ENCODE data around the gene PROS1. TPM values are rescaled to one million over a fixed set of nuclear protein-coding genes. Genes with fewer than 3 reads are reported as not detected.

PROS1 gene
- polyA plus RNA-seq, 1 donor from 2014 or later = 2.8 TPM

DNA sequence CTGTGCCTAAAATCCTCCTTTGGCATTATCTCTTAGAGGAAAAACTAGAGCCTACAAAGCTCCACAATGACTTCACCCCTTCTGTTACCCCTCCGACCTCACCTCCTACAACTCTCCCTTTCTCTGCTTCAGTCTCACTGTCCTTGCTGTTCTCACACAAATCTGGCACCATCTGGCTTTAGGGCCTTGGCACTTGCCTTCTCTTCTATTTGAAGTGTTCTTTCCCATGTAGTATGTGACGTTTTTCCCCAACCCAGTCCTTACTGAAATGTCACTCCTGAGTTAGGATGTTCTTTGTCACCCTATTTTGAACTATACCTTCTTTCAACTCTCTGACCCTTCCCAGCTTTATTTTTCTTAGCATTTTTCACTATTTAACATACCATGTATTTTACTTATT is 46.0 kb upstream of the PROS1 start:
- TF ChIP-seq POLR2AphosphoS5 (IDR thresholded peaks at IDR 0.05) (no peak), RAD21 (conservative IDR thresholded peaks at IDR 0.05) (no peak), SMC3 (conservative IDR thresholded peaks at IDR 0.05; ENCODE audit: poor library complexity) (no peak), MXI1 (conservative IDR thresholded peaks at IDR 0.05; ENCODE audit: poor library complexity, severe bottlenecking) (no peak), EZH2 (IDR thresholded peaks at IDR 0.05; ENCODE audit: borderline replicate concordance, insufficient read depth, low read length, poor library complexity, severe bottlenecking) (no peak), TAF1 (IDR thresholded peaks at IDR 0.05; ENCODE audit: low read depth) (no peak), REST (IDR thresholded peaks at IDR 0.05; ENCODE audit: borderline replicate concordance) (no peak)
- no peaks in the 10 kb centered on the region for H4K20me1 ChIP-seq (ENCODE audit: insufficient read depth)
- no peak overlapping the region for H3K9ac ChIP-seq (ENCODE audit: low read length)
- no peaks in the 10 kb centered on the region for H3K9me2 ChIP-seq (ENCODE audit: insufficient read depth, low read length)
- H3K79me2 ChIP-seq (replicated peaks; ENCODE audit: insufficient read depth, low read length) = no peaks in the 10 kb centered on the region
- H3K4me3 ChIP-seq (ENCODE audit: low read length) = no peak overlapping the region
- no peak overlapping the region for H3K4me2 ChIP-seq (ENCODE audit: low read length)
- no peaks in the 10 kb centered on the region for H3K27me3 ChIP-seq (ENCODE audit: insufficient read depth, low read depth, low read length)
- H3F3A ChIP-seq (ENCODE audit: insufficient read depth, low read length, poor library complexity, severe bottlenecking) = no peaks in the 10 kb centered on the region
- no peaks in the 10 kb centered on the region for H3K36me3 ChIP-seq (ENCODE audit: insufficient read depth, low read length)
- no peaks in the 10 kb centered on the region for H3K9me3 ChIP-seq (ENCODE audit: low read length)
- H2AFZ ChIP-seq (ENCODE audit: low read depth, low read length) = no peak overlapping the region
- H3K27ac ChIP-seq (ENCODE audit: low read length) = no peak overlapping the region

DNA sequence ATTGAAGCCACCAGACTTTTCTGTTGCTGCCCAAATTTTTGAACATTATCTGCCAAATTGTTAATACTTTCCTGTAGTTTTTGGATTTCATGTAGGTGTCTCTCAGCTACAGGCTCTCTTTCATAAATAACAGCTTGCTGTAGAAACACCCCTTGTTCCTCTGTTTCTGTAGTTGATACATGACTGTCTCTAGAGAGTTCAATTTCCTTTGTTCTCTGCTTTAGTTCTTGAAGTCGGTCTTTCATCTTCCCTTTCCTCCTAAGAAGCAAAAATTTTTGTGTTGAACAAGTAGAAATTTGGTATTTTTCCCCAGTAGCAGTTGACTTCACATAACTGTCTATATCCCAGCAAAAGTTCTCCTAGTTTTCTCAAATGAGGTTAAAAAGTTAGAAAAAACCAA is 41.3 kb upstream of the PROS1 start:
- Histone ChIP-seq H4K20me1 (ENCODE audit: insufficient read depth) (no peaks in the 10 kb centered on the region), H3K27ac (ENCODE audit: low read length) (no peak overlapping the region), H2AFZ (ENCODE audit: low read depth, low read length) (no peak overlapping the region), H3K9ac (ENCODE audit: low read length) (no peak overlapping the region), H3K9me2 (ENCODE audit: insufficient read depth, low read length) (no peaks in the 10 kb centered on the region), H3K4me2 (ENCODE audit: low read length) (no peak overlapping the region), H3K27me3 (ENCODE audit: insufficient read depth, low read depth, low read length) (no peaks in the 10 kb centered on the region), H3K9me3 (ENCODE audit: low read length) (no peaks in the 10 kb centered on the region), H3K4me3 (ENCODE audit: low read length) (no peak overlapping the region), H3K79me2 (replicated peaks; ENCODE audit: insufficient read depth, low read length) (no peaks in the 10 kb centered on the region), H3K36me3 (ENCODE audit: insufficient read depth, low read length) (no peaks in the 10 kb centered on the region), H3F3A (ENCODE audit: insufficient read depth, low read length, poor library complexity, severe bottlenecking) (no peaks in the 10 kb centered on the region)
- TF ChIP-seq TAF1 (IDR thresholded peaks at IDR 0.05; ENCODE audit: low read depth) = no peak
- TF ChIP-seq EP300 (conservative IDR thresholded peaks at IDR 0.05; ENCODE audit: poor library complexity, severe bottlenecking) = no peak
- TF ChIP-seq REST (IDR thresholded peaks at IDR 0.05; ENCODE audit: borderline replicate concordance) = no peak
- TF ChIP-seq RAD21 (conservative IDR thresholded peaks at IDR 0.05) = no peak
- no peak for TF ChIP-seq MXI1 (conservative IDR thresholded peaks at IDR 0.05; ENCODE audit: poor library complexity, severe bottlenecking)
- no peak for TF ChIP-seq EZH2 (IDR thresholded peaks at IDR 0.05; ENCODE audit: borderline replicate concordance, insufficient read depth, low read length, poor library complexity, severe bottlenecking)
- no peak for TF ChIP-seq SMC3 (conservative IDR thresholded peaks at IDR 0.05; ENCODE audit: poor library complexity)
- no peak for TF ChIP-seq POLR2AphosphoS5 (IDR thresholded peaks at IDR 0.05)
- TF ChIP-seq CTCF (IDR thresholded peaks at IDR 0.05; ENCODE audit: poor library complexity, severe bottlenecking) = no peak

All from neural cell (in vitro differentiated cells).